ENCODE data around the gene RBM45. TPM values are rescaled to one million over a fixed set of nuclear protein-coding genes. Genes with fewer than 3 reads are reported as not detected.
A peak's percentile ranks its signal among the peaks of the same experiment; 100 is the strongest.
"Not testable (repeated sequence)": the region's sequence is repeated elsewhere in the genome, so short reads cannot be mapped to it uniquely, and the experiment has no call there.

Gene RBM45, protein sequence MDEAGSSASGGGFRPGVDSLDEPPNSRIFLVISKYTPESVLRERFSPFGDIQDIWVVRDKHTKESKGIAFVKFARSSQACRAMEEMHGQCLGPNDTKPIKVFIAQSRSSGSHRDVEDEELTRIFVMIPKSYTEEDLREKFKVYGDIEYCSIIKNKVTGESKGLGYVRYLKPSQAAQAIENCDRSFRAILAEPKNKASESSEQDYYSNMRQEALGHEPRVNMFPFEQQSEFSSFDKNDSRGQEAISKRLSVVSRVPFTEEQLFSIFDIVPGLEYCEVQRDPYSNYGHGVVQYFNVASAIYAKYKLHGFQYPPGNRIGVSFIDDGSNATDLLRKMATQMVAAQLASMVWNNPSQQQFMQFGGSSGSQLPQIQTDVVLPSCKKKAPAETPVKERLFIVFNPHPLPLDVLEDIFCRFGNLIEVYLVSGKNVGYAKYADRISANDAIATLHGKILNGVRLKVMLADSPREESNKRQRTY
- 22.1 and 24.0 TPM in 2 replicates for total RNA-seq

DNA sequence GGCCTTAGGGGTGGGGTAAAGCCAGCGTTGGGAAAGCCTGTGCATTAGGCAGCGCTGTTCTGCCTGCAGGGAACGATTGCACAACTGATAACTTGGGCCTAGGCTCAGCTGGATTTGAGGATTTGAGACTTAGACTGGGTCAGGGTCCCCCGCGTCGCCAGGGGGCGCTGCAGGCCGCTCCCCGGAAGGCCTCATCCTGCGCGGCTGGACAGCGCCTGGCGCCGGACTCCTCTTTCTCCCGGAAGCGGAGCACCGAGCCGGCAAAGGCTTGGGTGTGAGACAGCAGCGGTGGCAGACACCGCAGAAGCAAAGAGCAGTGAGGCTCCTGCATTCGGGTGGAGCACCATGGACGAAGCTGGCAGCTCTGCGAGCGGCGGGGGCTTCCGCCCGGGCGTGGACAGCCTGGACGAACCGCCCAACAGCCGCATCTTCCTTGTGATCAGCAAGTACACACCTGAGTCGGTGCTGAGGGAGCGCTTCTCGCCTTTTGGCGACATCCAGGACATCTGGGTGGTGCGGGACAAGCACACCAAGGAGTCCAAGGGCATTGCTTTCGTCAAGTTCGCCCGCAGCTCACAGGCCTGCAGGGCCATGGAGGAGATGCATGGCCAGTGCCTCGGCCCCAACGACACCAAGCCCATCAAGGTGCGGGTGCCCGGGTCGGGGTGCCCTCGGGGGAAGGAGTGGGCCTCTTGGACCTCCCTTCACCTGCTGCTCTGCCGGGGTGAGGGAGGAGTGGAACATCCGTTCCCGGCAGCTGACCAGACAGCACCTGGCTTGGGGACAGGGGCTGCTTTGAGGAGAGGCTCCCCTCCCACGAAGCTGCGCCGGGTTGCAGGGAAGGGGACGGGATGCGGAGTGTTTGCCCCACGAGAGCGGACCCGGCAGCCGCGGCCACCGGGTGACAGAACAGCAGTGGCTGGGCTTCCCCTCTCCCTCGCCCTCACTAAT lies at the start of gene RBM45:
Gene RBM45, plus strand, starts transcription at position 236 of the 951 bp plus-strand sequence. Its CDS starts 110 bp downstream, at position 346.
- DNase-seq (ENCODE audit: low read depth) = peak; percentile 81

DNA sequence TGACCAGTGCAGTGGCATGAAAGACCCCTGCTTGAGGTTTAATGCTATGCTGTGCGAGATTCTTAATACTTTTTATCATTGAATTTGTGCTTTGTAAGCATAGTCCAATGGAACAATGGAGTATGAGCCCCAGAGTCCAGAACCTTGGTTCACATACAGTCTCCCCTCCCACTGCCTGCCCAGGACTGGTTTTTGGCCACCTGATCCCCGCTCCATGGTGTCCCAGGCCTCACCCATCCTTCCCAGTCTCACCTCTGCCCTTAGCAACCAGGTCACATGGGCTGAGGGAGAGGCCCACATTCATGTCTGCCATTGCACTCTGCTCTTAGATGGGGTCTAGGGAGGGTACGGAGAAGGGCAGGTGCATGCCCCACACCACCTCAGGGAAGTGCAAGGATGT lies 45.9 kb upstream of the RBM45 start:
- no peak for DNase-seq (ENCODE audit: low read depth)

DNA sequence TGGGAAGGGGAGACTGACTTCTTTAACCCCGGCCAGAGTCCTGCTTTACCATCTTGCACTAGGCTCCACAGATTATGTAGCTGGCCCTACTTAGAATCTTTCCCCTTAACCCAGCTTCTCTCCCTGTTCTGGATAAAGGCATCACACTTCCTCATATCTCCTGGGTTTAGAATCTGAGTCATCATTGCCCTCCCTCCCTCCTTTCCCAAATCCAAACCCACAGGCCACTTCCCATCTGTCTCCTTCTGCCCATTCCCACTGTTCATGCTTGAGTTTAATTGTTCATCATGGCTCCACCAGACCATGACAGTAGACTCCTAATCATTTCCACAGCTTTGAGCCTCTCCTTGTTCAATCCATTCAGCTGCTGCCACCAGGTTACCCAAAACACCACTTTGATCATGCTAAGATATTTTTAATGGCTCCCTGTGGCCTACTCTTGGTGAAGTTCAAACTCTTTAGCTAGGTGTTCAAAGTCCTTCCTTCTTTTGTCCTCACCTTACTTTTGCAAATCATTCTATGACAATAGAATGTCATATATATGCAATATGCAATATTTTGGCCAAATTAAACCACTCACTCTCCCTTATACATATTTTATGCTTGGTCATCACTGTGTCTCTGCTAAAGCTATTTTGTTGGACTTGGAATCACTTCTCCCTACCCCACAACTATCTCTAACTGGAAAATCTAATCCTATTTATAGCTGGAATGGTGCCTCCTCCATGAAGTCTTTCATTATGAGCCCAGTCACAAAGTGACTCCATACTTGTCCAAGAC lies 45.2 kb upstream of the RBM45 start:
- DNase-seq (ENCODE audit: low read depth) = peak; percentile 88

DNA sequence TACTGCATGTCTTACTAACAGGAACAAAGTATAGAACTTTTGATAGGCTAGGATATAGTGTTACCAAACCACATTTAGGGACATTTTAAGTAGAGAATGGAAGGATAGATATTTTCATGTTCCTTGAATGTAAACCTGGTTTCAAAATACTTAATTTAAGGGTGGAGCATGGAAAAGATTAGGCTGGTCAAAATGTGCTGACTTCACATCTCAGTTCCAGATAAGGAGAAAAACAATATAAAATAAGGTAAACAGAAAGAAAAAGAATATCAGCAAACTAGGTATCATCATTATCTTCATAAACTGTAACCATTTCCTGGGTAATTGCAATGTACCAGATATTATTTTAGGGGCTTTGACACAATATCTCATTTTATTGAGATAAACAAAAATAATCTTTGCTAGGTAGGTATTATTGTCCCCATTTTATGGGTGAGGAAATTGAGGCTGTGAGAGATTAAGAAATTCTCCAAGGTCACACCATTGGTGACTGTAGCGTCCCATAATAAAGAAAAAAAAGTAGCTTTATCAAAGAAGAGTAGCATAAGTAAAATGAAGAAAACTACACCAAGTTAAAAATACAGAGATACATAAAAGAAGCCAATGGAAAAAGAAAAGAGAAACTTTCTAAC lies 43.3 kb upstream of the RBM45 start:
- DNase-seq (ENCODE audit: low read depth) = no peak

DNA sequence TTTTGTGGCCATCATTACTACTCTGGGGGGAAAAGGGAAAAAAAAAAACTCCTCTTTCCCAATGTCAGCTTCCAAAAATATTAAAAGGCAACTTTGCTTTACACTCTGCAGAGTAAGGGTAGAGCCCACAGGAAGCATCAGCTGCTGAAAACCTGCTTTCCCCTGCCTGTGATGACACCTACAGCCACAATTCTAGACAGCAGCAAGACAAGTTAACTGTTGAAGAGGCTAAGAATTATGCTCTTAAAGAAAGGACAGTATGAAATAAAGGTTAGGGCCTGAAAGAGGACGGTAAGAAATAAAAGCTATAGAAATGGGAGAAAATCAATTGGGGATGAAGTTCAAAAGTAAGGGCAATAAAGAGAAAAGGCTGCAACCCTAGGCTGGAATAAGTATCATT lies 42.7 kb upstream of the RBM45 start:
- peak; percentile 53 for DNase-seq (ENCODE audit: low read depth)

DNA sequence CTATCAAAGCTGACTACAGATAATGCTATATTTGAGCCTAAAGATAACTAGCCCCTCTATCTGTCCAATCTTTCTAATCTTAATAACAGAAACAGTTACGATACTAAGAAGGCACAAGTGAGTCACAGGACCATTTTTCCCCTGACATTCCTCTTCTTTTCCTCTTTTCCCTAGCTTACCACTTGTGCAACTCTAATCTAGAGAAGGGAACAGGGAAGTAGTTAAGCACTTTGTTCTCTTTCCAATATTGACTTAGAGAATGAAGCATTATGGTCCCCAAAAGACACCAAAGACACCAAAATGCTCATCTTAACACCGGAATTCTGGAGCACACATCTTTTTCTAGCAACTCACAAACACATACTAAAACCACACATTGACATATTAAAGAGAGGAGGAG lies 41.4 kb upstream of the RBM45 start:
- peak; percentile 64 for DNase-seq (ENCODE audit: low read depth)

DNA sequence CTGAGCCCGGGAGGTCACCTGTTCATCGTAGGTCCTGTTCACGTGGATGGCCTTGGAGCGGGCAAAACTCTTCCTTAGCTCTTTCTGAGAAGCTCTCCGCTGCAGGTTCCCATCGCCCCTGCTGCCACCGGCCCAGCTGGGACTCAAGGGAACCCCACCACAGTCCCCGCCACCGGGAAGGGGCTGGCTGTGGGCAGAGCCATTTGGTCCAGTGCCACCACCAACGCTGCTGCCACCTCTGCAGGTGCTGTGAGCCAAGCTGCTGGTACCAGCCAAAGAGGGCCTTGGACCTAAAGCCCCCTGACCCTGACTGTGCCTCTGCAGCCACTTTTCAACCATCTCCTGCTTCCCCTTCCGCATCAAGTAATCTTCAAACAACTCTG lies 40.2 kb upstream of the RBM45 start:
- DNase-seq (ENCODE audit: low read depth) = no peak

DNA sequence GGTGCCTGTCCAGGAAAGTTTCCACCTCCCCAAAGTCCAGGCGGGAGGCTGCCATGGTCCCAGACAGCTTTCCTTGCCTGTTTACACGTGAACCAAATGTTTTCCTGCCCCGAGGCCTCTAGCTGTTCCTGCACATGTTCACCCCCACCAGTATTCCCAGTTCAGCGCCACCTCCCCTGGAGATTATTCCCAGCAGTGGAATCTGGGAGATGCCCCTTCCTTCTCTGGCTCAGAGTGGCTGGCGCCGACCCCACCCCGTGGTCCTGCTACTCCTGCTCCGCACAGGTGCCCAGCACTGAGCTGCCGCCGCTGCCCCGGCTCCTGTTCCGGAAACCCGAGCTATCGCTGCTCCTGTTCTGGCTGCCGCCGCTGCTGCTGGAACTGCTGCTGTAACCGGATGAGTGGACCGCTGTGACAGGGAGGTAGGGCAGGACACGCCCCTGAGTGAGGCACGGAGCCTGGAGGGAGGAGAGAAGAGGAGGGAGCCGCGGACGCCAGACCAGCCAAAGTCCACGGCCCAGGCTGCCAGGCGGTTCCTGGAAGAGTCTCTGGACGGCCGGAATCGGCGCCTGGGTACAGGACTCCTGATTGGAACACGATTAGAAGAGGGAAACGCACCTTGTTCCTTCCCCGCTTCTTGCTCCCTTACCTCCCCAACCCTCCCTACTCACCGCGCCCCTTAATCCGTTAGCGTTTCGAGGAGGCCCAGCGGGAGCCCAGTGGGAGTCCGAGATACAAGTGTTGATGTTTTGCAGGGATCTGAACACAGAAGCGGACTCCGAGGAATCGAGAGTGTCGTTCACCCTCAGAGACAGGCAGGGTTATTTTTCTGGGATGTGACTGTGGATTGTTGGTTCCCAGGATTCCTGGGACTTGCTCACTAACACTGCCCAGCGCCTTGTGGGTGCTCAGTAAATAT lies 39.6 kb upstream of the RBM45 start, which contains the start of gene PDE11A:
Gene PDE11A, minus strand, starts transcription at position 395 of the 919 bp plus-strand sequence. Its CDS starts 340 bp downstream, at position 55.
- DNase-seq (ENCODE audit: low read depth) = peak; percentile 84

DNA sequence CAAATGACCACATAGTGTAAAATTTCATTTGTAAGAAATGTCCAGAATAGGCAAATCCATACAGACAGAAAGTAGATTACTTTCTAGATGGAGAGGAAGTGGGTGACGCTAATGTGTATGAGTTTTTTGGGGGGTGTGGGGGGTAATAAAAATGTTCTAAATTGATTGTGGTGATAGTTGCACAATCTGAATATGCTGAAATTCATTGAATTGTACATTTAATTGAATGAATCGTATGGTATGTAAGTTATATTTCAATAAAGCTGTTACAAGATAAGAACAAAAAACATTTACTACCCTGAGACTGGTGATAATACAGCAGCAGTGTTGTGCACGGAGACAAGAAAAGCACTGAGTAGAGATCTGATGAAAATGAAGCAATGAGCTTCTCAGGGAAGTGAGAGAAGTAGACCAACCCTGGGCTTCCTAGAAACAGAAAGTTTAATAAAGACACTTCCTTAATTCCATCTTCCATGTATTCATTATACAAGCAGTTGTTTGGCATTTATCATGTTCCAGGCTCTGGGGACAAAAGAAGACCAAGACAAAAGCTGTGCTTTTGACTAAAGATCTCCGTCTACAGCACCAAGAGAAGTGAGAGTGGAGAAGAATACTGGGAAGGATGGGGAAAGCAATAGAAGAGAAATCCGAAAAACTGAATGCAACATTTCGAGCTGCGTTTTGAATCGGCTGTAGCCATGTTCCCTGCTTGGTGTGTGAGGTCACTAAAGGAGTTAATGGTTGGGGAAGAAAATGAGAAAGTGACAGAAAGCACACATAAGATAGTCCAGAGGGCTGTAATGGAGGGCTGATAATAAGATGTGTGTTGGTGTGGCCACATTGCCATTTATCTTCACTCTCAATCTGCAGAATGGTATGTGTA lies 37.9 kb upstream of the RBM45 start:
- no peak for DNase-seq (ENCODE audit: low read depth)

DNA sequence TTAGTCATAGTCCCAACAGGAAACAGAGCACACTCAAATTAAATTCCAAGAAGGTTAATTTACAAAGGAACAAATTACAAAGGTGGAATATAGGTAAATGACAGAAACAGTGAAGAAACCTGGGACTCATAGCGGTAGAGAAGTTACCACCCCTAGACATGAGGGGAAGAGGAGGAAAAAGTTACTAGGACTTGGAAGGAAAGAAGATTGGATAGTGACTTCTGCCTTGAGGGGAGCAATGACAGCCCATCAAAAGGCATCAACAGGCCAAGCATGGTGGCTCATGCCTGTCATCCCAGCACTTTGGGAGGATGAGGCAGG lies 37.3 kb upstream of the RBM45 start:
- peak; percentile 68 for DNase-seq (ENCODE audit: low read depth)

DNA sequence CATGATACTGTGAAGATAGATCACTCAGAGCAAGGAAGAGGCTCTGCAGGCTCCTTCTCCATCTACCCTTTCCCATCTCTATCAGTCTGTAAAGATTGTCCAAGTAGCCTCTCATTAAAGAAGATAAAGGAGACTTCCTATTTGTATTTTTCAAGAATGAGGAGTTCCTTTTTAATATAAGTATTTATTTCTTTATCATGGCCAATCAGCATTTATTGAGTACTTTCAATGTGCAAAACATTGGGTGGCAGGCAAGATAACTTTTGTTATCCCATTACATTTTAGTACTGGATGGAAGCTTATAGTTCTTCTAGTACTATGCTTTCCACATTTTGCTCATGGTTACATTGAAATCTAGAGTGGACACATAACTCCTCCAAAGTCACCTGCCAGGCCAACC lies 36.1 kb upstream of the RBM45 start:
- DNase-seq (ENCODE audit: low read depth) = no peak

DNA sequence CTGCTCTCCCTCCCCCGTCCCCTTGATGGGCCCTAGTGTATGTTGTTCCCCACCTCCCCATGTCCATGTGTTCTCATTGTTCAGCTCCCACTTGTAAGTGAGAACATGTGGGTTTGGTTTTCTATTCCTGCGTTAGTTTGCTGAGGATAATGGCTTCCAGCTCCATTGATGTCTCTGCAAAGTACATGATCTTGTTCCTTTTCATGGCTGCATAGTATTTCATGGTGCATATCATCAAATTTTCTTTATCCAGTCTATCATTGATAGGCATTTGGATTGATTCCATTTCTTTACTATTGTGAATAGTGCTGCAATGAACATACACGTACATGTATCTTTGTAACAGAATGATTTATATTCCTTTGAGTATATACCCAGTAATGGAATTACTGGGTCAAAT lies 33.0 kb upstream of the RBM45 start:
- DNase-seq (ENCODE audit: low read depth) = not testable (repeated sequence)

DNA sequence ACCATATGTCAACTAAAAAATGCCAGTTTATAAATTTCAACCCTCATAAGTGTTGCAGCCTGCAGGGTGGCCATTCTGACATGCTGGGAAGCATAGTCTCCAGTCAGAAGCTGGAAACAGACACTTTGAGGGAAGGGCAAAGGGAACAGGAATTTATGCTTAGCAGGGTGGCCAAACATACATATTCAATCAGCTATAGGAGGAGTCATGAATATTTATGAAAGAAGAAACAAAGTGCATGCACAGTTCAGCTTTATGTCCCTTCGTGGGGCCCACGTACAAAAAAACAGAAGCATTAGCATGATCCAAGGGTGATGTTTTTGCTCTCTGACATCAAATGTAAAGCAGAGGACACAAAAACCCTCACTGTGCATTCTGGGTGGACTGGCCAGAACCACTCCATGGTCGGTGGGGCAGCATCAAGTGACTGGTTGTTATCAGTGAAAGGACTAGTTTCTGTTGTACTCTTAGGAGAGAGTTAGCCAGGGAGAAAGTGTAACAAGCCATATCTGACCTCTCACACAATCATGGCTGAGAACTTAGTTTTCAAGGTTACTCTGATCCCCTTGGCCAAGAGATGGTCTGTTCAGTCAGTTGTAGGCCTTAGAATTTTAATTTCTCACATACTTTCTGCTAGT lies 29.7 kb upstream of the RBM45 start:
- no peak for DNase-seq (ENCODE audit: low read depth)

DNA sequence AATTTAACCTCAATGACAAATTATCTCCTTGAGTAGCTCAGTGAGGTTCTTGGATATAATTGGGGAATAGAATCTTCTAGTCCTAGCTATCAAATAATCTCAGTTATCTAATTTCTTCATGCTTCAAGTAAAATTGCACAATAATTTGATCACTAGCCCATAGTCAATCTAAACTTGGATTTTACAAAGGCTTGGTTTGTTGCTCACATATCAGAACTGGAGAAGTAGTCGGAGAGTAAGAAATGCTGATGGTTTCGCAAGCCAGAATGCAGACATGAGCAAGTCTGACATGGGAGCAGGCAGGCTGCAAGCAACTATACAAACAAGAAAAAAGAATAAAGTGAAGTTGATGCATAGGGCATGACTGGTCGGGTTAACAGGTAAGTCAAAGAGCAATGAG lies 28.0 kb upstream of the RBM45 start:
- DNase-seq (ENCODE audit: low read depth) = peak; percentile 37

DNA sequence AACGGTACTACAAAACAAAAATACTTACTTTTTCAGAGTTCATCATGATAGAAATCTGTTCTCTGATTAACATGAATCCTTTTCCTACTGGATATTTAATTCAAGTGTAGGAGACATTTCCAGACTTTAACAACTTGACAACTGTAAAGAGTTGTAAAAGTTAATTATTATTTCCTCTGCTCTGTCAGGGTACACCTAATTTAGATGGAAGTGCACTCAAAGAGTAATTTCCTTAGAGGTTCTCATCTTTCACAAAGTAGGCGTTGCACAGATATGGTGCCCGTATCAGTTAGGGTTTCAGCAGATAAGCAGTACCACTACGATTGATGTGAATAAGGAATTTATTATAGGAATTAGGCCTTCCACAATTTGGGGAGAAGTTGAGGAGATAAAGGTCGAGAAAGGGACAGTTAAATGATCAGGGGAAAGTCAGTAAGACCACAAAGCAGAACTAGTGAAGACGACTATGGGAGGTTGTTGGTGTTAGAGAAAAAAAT lies 23.4 kb upstream of the RBM45 start:
- no peak for DNase-seq (ENCODE audit: low read depth)

DNA sequence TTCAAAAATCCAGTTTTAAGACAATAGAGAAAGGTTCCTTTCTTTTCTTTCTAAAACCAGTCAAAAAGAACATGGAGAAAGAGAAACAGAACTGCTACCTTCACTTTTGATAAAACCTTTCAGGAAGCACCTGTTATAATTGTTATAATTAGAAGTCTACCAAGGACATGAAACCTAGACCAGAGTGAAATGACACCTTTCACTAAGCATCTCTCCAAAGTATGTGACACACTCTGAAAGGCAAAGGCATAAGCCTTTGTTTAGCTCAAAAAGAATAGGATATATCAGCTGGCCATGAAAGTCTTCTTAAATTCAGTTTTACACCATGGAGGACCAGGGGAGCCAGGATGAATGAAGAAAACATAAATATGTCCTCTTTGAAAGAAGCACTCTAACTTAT lies 18.8 kb upstream of the RBM45 start:
- DNase-seq (ENCODE audit: low read depth) = no peak

DNA sequence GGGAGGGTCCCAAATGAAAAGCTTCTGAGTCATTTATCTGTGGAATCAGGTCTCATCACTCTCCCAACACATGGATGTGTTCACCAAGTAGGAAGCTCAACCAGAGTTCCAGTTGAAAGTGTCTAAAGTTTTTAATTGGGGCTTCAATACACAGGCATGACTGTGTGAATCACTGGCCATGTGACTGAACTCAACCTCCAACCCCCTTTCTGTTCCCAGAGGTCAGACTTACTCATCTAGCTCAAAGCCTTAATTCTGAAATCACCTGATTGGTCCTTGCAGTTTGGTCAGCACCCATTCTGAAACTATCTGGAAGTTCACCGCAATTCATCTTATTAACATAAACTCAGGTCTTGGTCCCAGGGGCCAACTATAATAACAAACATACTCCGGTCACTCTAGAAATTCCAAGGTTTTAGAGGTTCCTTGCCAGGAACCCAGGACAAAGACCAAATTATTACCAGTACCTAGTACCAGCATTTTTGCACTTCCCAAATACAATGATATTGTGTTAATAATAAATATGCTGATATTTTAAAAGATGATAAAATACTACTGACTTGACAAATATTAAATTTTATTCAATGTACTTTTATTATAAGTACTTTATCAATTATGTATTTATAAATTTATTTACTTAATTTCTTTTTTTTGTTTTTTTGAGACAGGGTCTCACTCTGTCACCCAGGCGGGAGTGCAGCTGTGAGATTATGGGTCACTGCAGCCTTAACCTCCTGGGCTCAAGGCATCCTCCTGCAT lies 10.7 kb upstream of the RBM45 start:
- peak; percentile 79 for DNase-seq (ENCODE audit: low read depth)

DNA sequence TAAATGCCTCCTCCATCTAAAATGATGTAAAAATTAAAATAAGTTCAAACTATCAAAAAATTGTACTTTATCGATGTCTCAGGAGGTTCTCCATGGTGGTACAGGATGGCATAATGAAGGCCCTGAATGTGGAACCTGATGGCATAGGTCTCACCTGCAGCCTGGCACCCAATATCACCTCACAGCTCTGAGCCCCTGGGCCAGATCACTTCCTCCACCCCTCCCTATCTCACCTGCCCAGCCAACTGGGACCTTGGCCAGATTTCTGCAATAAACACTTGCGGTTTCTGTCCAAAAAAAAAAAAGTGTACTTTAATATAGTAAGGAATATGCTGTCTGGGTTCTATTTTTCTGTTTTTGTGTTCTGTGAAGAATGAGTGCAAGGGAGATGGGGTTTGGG lies 6.7 kb upstream of the RBM45 start:
- DNase-seq (ENCODE audit: low read depth) = no peak
